Measurements from ENCODE around the gene KANSL3.
"Not testable (repeated sequence)": the region's sequence is repeated elsewhere in the genome, so short reads cannot be mapped to it uniquely, and the experiment has no call there.

Gene KANSL3

GRCh38 chr2:96602330-96602823 is 35.7 kb downstream of the KANSL3 start:
- no peak for DNase-seq

GRCh38 chr2:96601382-96602292 is 36.5 kb downstream of the KANSL3 start:
- no peak for DNase-seq

- DNase-seq, result no peak
Observed at GRCh38 chr2:96599941-96600340, 38.2 kb downstream of the KANSL3 start.

GRCh38 chr2:96596596-96596995 is 41.5 kb downstream of the KANSL3 start:
- DNase-seq, result no peak

- DNase-seq, result no peak
Observed at GRCh38 chr2:96594691-96595152, 43.4 kb downstream of the KANSL3 start.

GRCh38 chr2:96594282-96594681 is 43.8 kb downstream of the KANSL3 start:
- no peak for DNase-seq

- no peak for DNase-seq
Observed at GRCh38 chr2:96591494-96591893, 46.6 kb downstream of the KANSL3 start.

- DNase-seq, result no peak
Observed at GRCh38 chr2:96591054-96591453, 47.1 kb downstream of the KANSL3 start.

GRCh38 chr2:96587843-96588242 is 50.3 kb downstream of the KANSL3 start:
- no peak for DNase-seq

GRCh38 chr2:96584017-96584416 is 54.1 kb downstream of the KANSL3 start:
- DNase-seq, result no peak

- no peak for DNase-seq
Observed at GRCh38 chr2:96580771-96581170, 57.3 kb downstream of the KANSL3 start.

- DNase-seq, result no peak
Observed at GRCh38 chr2:96579422-96579821, 58.7 kb downstream of the KANSL3 start.

- no peak for DNase-seq
Observed at GRCh38 chr2:96578731-96579130, 59.4 kb downstream of the KANSL3 start.

- DNase-seq, result no peak
Observed at GRCh38 chr2:96577501-96577900, 60.6 kb downstream of the KANSL3 start.

GRCh38 chr2:96575785-96576456 is 62.2 kb downstream of the KANSL3 start:
- no peak for DNase-seq

GRCh38 chr2:96574364-96574763 is 63.7 kb downstream of the KANSL3 start:
- DNase-seq, result no peak

- no peak for DNase-seq
Observed at GRCh38 chr2:96568094-96568493, 70.0 kb downstream of the KANSL3 start.

- no peak for DNase-seq
Observed at GRCh38 chr2:96565111-96565510, 73.0 kb downstream of the KANSL3 start.

- no peak for DNase-seq
Observed at GRCh38 chr2:96564563-96564962, 73.5 kb downstream of the KANSL3 start.

GRCh38 chr2:96564026-96564425 is 74.1 kb downstream of the KANSL3 start:
- no peak for DNase-seq

- no peak for DNase-seq
Observed at GRCh38 chr2:96558485-96558884, 79.6 kb downstream of the KANSL3 start.

GRCh38 chr2:96558061-96558460 is 80.1 kb downstream of the KANSL3 start:
- no peak for DNase-seq

GRCh38 chr2:96557421-96557820 is 80.7 kb downstream of the KANSL3 start:
- DNase-seq, result not testable (repeated sequence)

Data from right hindlimb (tissue), 1 donor.